DND-41 (cell line): ENCODE measurements around the gene KANSL1.

Experiments
- EZH2 ChIP-seq: IDR thresholded peaks from 3 replicates; pipeline ENCODE4 v1.6.1; 2012; ENCODE audit warnings: borderline replicate concordance, low read depth, mild to moderate bottlenecking, moderate library complexity, low read length, inconsistent platforms; ENCODE audit not compliant: severe bottlenecking
- TF ChIP-seq, protein P1 (sequence below): IDR thresholded peaks from 2 replicates; pipeline ENCODE4 v1.5.1; 2012; ENCODE audit warnings: borderline replicate concordance, low read length, moderate library complexity, mild to moderate bottlenecking; ENCODE audit not compliant: poor library complexity, severe bottlenecking; ENCODE audit errors: extremely low read depth

DNA sequence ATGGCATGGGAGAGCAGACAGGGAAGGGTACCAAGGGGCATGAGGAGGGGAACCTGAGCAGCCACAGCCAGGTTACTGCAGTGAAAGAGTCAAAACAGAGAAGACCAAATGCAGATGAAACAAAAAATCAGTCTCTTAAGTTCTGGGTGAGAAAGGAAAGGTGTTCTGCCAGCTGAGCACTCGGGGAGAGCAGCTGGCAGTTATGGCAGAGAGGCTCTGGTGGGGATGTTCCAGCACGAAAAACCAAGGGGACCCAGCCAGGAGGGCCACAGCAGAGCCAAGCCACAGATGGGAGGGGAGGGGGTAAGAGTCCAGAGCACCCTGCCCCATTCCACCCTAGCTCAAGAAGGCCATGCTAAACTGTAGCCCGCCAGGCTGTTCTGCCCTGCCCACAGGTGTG, 162.5 kb downstream of the KANSL1 start:
- TF ChIP-seq, protein P1, sequence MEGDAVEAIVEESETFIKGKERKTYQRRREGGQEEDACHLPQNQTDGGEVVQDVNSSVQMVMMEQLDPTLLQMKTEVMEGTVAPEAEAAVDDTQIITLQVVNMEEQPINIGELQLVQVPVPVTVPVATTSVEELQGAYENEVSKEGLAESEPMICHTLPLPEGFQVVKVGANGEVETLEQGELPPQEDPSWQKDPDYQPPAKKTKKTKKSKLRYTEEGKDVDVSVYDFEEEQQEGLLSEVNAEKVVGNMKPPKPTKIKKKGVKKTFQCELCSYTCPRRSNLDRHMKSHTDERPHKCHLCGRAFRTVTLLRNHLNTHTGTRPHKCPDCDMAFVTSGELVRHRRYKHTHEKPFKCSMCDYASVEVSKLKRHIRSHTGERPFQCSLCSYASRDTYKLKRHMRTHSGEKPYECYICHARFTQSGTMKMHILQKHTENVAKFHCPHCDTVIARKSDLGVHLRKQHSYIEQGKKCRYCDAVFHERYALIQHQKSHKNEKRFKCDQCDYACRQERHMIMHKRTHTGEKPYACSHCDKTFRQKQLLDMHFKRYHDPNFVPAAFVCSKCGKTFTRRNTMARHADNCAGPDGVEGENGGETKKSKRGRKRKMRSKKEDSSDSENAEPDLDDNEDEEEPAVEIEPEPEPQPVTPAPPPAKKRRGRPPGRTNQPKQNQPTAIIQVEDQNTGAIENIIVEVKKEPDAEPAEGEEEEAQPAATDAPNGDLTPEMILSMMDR, result no peak
- TF ChIP-seq EZH2, result no peak
